SH-SY5Y (cell line): Measurements from ENCODE around the gene DRC1.

ENCODE experiments used
- GATA2 ChIP-seq: IDR thresholded peaks from 2 replicates; pipeline ENCODE4 v1.6.1; 2011; ENCODE audit warnings: mild to moderate bottlenecking, low read depth, low read length
- GATA3 ChIP-seq: IDR thresholded peaks from 2 replicates; pipeline ENCODE4 v1.6.1; 2011; ENCODE audit warnings: low read depth, mild to moderate bottlenecking, low read length, moderate library complexity

DNA sequence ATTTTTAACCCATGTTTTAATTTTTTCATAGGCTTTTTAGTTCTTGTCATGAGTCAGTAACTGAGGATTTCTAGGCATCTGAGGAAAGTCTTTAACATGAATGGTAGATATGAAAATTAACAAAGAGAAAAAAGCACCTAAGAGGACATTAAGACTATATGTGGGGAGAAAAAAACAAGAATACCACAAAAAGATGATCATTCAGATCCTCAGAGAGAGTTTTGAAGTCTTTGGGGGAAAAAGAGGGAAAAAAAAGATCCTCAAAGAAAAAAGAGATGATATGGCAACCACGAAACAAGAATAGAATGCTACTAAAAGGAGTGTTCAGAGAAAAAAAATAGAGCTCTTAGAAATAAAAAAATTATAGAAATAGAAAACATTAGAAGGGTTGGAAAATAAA, 8.1 kb downstream of the DRC1 start:
- TF ChIP-seq GATA2: no peak
- no peak for TF ChIP-seq GATA3
